Inferior parietal cortex (tissue), 1 donor: ENCODE measurements around the gene MAF.

Source experiments
- DNase-seq: peaks from one replicate; pipeline ENCODE4 v3.0.0-alpha.2; 2016; ENCODE audit errors: extremely low spot score

The MAF gene

DNA sequence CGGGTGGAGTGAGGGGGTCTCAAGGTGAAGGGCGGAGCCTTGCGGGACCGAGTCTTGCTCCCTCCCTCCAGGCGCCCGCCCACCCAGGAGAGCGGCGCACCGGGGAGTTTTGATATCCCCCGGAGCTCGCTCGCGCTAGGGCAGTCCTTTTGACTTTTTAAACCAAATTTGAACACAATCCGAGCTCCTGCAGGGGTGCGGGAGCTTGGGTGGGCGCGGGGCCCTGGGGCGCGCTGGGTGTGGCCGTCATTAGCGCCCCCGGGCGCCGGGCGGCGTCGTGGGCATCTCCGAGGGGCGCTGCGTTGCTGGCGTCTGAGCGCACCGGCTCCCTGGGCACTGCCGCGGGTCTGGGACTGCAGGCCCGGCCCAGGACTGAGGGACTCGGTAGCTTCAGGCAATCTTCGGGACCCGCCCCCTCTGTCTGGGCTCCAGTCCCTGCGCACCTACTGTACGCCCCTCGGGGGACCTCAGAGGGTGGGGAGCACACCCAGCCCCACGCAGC is 10.9 kb downstream of the MAF start:
- no peak for DNase-seq

DNA sequence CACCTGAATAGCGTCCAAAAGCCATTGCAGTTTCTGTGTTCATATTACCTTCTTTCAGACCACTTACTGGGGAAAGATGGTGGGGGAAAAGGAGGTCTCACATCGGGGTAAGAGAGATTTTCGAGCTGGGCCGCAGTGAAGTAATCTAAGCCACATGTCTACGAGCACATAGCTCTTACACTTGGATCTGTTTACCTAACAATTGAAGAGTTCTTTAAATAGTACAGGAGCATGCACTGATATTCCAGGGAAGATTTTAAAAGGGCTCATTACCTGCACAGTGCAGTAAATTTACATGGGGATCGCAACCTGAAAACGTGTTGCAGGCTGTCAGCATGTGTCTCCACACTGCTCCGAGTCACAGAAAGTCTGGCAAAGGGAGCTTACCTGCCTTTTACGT is 12.6 kb downstream of the MAF start:
- DNase-seq: no peak

- no peak for DNase-seq
Observed at GRCh38 chr16:79587296-79587695, 13.2 kb downstream of the MAF start.

DNA sequence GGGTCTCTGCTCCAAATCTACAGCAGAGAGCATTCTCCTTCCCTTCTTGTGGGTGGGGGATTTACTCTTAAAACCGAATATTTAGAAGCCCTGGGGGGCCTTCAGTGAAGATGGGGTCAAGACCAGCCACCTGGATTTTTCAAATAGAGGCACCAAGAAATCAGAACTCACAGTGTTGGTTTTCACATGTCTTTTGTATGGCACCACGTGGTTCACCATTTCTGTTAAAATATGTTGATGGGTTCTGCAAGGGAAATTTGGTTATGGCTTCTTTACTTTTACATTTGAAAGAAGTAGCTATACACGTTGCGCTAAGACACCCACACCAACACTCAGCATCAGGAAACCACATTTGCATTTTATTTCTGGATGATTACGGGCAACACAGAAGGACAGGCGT is 17.7 kb downstream of the MAF start:
- DNase-seq: no peak

DNA sequence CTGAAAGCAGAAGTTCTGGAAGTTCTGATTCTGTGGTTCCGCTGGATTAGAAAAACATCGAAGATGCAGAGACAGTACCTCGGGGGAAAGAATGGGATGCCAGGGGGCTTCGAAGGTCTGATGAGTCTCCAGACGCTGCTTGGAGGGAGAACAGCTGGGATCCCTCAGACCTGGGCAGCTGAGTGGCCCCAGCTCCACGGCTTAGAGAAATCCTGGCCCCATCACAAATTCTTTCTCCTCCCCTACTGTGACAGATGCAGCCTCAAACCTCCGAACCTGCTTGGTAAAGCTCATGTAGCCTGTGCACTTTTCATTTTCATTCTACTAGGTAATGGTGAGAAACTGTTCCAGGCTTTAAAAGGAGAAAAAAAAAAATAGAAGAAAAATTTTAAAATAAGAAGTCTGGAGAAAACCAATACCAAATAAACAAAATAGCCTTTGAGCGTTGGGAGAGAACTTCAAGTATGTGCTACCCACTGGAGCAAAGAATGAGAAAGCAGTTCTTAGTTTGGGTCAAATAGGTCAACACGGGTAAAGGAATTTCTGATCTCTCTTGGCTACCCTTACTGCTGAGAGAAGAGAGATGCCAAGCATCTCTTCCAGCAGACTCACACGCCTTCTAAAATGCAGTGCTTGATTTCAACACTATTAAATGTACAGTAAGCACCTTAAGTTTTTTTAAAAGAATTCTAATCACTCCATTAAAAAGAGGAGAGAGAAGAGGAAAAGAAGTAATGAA is 19.9 kb downstream of the MAF start:
- no peak for DNase-seq

GRCh38 chr16:79576602-79577001 is 23.9 kb downstream of the MAF start:
- no peak for DNase-seq

- DNase-seq: no peak
Observed at GRCh38 chr16:79573884-79574283, 26.7 kb downstream of the MAF start.

DNA sequence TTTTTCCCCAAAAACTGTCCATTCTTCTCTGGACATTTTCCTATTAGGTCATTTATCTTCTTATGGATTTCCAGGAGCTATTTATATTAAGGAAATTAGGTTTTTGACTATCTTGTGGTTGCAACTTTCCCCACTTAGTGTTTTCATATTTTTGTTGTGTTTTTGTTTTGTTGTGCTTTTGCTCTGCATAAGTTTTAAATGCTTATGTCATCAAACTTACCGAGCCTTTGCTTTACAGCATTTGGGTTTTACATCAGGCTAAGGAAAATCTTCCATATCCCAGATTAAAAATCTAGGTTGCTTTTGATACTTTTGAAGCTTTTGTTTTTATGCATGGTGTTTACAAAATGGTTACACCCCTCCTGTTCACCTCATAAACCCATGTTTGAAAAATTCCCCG is 27.5 kb downstream of the MAF start:
- DNase-seq: no peak

GRCh38 chr16:79571903-79572535 is 28.5 kb downstream of the MAF start:
- no peak for DNase-seq

DNA sequence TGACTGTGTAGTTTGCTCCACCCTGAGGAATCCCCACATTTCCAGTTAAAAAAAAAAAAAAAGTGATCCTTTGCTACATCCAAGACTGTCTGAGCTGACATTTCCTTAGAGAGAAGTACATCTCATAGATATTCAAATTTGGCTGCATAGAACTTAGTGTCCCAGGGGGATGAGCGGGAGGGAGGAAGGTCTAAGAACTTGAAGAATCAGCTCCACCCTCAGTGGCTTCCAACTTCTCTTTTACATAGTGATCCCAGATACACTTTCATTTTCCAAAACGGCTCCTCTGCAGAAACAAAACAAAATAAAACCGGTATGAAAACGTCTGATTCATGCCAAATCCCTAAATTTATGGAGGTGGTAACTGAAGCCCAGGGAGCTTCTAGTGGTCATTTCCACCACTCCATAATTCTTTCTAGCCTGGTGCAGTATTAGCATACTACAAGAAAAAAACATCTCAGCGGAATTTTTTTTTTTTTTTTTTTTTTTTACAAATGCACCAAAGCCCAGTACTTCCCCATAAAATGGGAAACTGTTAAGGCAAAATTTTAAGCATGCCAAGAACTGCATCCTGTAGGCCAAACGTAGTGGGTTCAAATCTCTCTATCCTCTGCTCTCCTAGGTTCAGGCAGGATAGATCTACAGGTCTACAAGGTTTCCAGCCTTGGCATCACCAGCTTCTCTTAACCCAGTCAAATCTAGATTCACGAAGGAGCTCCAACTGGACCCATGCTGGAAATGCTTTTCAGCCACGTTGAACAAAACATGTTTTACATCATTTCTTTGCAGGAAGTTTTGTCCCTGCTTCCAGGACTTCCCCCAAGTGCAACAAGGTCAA is 29.3 kb downstream of the MAF start:
- no peak for DNase-seq

GRCh38 chr16:79564671-79565107 is 35.8 kb downstream of the MAF start:
- DNase-seq: no peak

DNA sequence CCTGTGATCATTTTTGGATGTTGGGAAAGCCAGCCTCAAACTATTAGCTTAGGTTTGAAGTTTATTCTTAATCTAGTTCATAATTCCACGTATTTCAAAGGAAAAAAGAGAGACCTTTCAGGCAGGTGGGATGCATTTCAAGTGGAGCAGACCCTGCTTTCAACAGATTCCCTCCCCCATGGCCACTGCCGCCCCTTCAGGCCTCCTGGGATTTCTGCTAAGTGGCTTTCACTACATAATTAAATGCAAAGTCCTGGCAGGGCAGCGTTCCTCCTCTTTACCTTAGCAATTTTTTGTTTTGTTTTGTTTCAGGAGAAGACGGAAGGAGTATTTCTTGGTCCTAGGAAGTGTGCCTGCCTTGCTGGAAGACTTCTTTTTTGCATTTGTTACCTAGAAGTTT is 36.6 kb downstream of the MAF start:
- DNase-seq: no peak

GRCh38 chr16:79562166-79562823 is 38.2 kb downstream of the MAF start:
- DNase-seq: peak; percentile 13

GRCh38 chr16:79561729-79562128 is 38.8 kb downstream of the MAF start:
- DNase-seq: no peak

GRCh38 chr16:79560923-79561322 is 39.6 kb downstream of the MAF start:
- no peak for DNase-seq

GRCh38 chr16:79560318-79560717 is 40.2 kb downstream of the MAF start:
- no peak for DNase-seq

DNA sequence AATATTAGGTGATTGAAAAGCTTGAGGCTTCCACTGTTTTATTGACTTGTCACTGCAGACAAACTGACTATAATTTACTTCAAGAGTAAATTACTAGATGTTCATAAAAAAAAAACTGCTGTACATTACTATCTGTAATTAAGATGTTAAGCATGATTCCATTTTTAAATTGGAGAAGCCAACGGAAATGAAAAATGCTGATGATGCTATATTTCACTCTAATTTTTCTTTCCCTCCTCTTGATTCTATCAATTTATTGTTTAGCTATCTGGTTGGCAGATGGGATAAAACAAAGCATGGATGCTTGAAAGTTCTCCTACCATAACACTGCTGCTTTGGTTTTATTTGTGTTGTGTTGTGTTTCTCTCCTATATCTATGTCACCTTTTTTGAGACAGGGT is 41.0 kb downstream of the MAF start:
- DNase-seq: no peak

DNA sequence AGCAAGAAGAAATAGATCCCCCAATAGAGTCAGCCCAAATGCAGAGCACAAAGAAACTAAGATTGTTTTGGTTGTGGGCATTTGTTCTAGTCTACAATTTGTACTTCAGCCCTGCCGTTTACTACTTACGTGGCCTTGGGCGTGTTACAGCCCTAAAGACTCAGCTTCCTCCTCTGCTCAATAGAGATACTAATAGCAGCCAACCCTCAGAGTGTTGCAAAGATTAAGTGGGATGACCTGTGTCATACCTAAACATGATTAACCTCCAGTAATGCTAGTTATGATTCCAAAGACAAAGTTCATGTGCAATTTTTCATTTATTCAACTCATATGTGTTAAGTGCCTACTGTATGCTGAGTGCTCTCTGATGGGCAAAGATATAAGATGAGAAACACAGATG is 43.1 kb downstream of the MAF start:
- DNase-seq: no peak

DNA sequence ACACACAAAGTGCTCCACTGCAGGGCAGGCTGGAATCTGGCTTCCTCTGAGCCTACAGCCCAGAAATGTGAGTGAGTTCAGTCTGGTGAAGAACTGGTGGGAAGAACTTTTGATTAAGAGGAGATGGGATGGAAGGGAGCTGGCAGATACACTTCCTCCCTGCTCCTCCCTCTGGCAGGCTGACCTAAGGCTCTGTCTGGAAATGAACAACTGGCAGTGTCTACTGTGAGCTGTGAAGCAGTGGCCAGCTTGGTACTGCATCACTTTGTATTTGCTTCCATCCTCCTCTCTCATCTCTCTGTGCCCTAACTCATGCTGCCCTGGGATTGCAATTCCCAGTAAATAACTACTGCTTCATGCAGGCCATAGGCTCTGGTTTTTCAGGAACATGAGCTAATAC is 45.6 kb downstream of the MAF start:
- no peak for DNase-seq

- DNase-seq: no peak
Observed at GRCh38 chr16:79550373-79550772, 50.2 kb downstream of the MAF start.

DNA sequence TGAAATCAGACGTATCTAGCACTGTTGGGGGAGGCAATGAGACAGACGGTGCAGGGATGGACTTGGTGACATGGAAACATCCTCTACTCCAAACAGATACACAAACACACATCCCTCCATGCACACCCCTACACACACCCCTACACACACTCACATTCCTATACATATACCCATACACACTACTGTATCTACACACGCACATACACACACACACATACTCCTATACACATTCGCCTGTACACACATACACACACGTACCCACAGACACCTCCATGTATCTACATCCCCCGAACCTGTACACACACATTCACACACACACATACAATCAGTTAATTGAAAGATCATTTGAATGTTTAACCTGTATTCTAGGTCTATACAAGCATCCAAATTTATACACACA is 53.5 kb downstream of the MAF start:
- no peak for DNase-seq
